ENCODE measurements around the gene NUDT22.

DNA sequence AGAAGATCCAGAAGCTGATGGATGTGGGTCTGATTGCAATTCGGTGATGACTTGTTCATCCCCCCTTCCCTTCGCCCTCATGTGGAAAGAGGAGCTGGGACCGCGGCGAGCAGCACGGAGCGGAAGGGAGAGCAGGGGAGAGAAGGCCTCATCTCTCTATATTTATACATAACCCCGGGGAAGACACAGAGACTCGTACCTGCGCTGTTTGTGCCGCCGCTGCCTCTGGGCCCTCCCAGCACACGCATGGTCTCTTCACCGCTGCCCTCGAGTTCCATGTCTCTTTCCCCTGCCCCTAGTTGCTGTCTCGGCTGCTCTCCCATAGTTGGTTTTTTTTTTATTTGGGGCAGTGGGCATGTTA is 22.0 kb upstream of the NUDT22 start:
- TF ChIP-seq POLR2A (IDR thresholded peaks at IDR 0.05; ENCODE audit: low read depth, low read length) (no peak), POLR2AphosphoS5 (IDR thresholded peaks at IDR 0.05; ENCODE audit: low read depth, low read length) (no peak), SPI1 (IDR thresholded peaks at IDR 0.05; ENCODE audit: low read depth, low read length) (no peak), TAF1 (IDR thresholded peaks at IDR 0.05; ENCODE audit: low read depth, low read length) (no peak), PAX5 (IDR thresholded peaks at IDR 0.05; ENCODE audit: insufficient read depth, low read length, severe bottlenecking) (no peak)
